Stimulated activated CD4-positive, alpha-beta T cell treated with anti-CD3 and anti-CD28 coated beads, Interleukin-4, amount 100 ng/mL, for 48 hours (primary cell): ENCODE measurements around the gene WNT7B.

Experiments
- DNase-seq, 2 donors: peaks; one replicate each; pipeline ENCODE4 v3.0.0-alpha.2; 2020; ENCODE audit warnings: low read depth in 2 of 2

The WNT7B gene

GRCh38 chr22:45971408-45972028 lies 5.4 kb downstream of the WNT7B start:
- no peak for DNase-seq

GRCh38 chr22:45970705-45971407 lies 6.1 kb downstream of the WNT7B start:
- DNase-seq = no peak

GRCh38 chr22:45969801-45970470 lies 7.0 kb downstream of the WNT7B start:
- DNase-seq = no peak

DNA sequence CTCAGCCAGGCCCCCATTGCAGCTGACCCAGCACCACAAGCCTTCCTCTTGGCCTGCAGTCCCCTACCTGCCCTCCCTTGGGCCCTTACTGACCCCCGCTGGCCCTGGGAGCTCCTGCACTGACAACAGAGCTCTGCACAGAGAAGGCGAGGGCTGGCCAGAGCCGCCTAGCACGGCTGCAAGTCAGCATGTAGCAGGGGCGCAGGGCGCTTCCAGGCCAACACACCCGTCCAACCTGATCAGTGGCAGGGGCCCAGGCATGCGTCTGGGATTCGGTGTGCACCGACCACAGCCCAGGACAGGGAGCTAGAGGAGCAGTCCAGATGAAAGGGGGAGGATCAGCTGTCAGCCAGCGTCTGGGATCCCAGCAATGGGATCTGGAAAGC lies 7.6 kb downstream of the WNT7B start:
- no peak for DNase-seq

DNA sequence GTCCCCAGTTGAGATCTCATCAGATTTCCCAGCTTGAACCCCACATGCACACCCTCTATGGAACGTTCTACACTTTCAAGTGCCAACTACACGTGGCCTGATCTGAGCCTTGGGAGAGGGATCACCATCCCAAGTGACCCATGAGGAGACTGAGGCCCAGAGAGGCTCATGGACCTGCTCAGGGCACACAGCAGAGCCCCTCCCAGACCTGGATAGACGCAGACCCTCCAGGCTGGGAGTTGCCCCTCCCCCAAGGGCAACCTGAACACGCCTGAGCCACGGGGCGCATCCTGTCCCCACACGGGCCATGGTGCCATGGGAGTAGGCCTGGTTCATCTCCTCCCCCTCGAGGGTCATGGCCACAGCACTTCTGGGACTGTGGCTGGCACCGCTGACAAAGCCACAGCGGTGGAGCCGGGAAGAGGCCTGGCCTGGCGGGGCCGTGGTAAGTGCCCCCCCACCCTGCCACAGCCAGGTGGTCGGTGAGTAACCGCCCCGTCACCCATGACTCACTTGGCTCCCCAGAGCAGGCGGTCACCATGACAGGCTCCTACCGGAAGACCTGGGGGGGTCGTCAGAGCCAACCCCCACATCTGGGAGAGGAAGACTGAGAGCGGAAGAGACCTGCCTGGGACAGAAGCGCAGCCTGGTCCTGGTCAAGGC lies 8.1 kb downstream of the WNT7B start:
- DNase-seq = no peak

GRCh38 chr22:45968003-45968650 lies 8.8 kb downstream of the WNT7B start:
- no peak for DNase-seq

- DNase-seq = no peak
Observed at GRCh38 chr22:45966895-45967365, 10.0 kb downstream of the WNT7B start.

DNA sequence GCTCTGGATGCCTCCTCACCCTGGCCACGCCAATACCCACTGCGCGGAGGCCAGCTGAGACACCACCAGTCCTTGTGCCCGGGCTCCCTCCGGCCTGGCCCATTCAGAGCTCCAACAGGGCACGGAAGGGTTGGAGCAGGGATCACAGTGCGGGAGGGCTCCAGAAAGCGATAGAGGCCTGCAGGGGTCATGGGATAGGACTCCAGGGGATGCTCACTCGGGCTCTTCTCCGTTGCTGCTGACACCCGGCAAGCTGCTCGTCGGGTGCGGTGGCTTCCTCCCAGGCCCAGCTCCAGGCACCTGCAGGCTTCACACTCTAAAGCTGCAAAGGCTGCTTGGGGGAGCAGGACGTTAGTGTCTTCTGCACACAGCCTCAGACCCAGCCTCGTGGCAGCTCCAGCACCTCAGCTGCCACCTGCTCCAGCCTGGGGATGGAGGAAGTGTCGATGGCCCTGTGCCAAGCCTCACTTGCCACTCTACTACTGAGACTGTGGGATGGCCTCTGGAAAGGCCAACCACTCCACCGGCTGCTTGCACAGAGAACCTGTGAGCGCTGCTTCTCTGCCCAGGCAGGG lies 10.6 kb downstream of the WNT7B start:
- no peak for DNase-seq

- no peak for DNase-seq
Observed at GRCh38 chr22:45965563-45965962, 11.4 kb downstream of the WNT7B start.

GRCh38 chr22:45964926-45965527 lies 11.9 kb downstream of the WNT7B start:
- DNase-seq = no peak

DNA sequence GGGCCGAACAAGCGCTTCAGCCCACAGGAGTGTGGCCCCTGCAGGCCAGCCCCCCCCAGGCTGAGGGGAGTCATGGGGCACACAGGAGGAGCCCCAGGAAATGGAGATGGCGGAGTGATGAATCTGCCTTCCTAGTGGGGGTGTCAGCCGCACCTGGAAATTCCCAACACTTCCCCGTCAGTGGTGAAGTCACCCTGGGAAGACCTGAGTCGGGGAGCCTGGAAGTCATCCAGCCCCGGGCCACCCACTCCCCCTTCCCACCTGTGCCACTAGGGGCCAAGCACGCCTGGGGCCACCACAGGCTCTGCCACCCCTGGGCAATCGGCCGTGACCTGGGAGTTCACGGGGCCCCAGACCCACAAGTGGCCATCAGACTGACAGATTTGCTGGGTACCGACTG lies 12.6 kb downstream of the WNT7B start:
- DNase-seq = no peak

DNA sequence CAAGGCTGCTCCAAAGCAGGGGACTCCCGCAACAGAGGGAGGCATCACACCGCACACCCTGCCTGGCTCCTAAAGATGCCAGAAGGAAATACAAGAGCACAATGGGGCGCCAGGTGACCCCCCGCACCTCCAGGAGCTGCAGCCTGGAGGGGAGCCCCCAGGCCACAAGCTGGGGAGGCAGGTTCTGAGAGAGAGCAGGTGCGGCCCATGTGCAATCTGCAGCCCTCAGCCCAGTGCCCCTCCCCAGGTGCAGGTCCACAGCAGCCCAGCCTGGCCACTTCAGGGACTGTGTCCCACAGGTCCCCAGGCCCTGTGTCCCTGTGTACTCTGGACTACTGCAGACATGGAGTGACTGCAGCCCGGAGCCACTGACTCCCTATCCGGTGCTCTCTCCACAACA lies 13.1 kb downstream of the WNT7B start:
- DNase-seq = no peak

DNA sequence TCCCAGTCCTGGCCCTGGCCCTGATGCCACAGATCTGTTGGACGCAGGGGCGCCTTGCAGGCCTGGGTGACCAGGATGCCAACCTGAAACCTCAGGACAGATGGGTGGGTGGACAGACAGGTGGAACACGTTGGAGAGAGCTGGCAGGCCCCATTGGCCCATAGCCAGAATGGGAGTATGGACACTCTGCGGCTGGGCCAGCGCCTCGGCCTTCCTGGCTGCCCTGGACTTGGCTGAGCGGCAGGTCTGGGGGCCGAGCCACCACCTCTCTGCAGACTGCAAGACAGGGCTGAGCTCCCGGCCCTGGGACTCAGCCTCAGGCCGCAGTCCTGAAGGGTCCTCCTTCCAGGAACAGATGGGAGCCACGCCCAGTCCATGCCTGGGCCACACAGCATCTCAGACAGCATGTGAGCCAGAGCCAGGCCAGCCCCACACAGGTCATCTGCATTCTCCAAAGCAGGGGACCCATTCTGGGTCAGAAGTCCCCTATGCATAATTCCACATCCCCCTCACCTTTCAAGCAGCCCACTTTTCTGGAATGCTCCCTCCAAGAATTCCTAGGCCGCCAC lies 14.1 kb downstream of the WNT7B start:
- DNase-seq = no peak

DNA sequence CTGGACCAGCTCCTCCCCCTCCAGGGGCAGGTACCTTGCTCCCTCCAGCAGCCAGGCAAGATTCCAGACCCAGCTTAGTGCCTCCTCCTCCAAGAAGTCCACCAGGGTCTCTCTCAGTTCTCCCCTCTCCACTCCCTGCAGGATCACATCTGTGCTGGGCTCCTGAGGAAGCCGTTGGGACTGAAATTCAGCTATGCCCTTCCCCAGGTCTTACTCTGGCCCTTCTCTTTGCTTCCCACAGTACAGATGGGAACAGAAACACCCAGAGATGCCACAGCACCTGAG lies 14.6 kb downstream of the WNT7B start:
- DNase-seq = no peak

DNA sequence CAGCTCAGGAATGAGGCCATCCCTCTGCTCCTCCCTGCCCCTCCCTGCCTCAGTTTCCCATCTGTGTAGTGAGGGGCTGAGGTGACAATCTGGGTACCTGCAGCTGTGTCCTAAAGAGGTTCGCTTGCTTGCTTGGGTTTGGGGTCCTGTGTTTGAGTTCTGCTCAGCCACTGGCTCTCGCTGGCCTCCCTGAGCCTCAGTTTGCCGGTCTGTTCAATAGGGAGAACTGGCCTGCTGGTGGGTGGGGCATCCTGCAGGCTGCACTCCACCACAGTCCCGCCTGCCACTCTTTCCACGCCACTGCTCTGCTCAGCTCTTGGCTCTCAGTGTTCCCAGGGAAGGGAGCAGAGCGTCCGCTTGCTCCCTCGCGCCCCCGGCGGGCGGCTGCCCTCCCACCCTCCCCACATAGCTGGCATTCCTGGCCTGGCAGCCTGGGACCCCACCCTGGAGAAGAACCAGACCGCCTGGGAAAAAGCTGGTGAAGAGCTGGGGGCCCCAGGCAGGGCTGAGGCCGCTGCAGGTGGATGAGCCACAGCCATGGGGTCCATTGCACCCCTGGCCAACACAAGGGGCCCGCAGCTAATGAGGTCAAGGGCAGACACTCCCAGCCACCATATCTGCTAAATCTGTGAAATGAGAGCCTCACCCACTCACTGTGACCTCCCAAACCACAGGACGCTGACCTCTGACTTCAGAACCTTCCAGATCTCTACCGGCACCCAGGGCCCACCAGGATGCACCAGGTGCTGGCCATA lies 15.1 kb downstream of the WNT7B start:
- DNase-seq = no peak

DNA sequence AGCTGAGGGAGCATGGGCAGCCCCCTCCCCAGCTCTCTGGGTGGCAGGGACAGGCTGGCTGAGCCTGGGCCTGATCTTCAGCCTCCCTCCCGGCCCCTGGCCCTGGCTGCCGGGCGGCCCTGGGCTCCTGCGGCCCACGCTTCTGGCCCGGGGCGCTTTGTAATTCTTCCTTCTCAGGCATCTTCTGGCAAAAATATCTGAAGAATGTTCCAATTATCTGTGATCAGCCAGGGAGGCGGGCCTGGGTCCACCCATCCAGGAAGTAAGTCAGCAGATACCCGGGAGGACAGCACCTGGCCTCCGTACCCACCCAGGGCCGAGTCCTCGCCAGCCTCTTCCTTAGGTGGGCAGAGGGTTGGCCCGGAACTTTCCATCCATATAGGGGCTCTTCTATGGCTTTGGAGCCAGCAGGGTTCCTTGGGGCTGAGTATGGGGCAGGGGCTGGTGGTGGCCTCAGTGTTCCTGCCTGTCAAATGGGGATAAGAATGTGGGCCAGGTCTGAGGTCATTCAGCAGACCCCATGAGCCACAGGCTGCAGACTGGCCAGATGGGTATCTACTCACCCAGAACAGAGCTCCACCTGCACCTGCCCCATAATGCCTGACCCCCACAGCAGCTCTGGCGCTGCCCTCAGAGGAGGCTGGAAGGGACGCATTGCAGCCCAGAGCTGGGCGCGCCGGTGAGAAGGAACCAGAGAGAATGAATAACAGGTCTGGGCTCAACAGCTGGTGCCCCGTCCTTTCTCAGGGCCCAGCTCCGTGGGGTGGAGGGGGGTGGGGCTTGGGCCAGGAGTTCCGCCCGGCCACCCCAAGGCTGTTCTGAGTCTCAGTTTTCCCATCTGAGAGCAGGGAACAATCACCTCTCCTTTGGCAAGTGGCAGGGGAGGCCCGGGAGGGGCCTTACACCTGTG lies 16.2 kb downstream of the WNT7B start:
- DNase-seq = no peak

DNA sequence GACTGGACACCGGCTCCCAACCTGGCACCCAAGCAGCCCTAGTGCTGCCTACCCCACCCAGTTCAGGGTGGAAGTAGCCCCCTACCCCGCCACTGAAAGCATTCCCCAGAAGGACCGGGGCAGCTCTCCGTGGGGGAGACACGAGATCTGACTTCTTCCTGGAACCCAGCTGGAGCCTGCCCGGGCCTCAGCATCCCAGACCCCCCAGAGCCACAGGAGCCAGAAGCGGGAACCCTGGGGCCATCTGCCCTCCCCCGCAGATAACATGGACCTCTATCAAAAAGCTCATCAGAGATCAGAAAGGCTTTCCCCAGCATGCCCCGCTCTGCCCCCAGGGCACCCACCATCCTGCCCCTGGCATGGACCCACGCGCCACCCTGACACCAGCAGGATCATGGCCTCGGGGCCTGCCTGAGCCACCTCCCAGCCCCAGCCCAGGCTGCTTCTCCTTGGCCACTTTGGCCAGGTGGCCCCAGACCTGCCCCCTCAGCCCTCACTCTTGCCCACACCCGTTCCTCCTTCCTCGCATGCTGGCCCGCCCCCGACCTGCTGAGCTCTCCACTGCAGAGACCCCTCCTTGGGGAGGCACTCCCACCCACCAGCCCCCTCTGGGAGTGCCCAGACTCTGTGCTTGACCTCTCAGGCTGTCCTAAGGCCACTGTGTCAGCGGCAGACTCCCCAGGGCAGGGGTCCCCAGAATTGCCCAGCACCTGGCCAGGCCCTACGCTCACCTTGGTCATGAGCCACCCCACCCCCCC lies 17.1 kb downstream of the WNT7B start:
- DNase-seq = no peak

DNA sequence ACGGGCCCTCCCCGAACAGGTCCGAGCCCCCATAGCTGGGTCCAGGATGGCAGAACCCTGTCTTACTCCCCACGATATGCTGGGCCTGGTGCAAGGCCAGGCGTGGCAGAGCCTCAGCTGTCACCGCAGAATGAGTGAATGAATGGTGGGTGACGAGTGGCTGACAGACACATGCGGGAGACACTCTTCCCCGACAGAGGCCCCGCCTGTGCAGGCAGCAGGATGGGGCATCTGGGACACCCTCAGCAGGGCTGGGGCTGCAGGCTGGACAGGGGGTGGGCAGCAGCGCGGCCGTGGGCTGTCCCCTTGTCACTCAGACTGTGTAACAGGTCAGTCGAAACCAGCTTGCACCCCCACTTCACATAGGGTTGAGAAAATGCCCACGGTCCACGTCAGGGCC lies 18.0 kb downstream of the WNT7B start:
- no peak for DNase-seq

- no peak for DNase-seq
Observed at GRCh38 chr22:45957826-45958225, 19.1 kb downstream of the WNT7B start.
